GM12873 (cell line): ENCODE data around the gene SYT8.
A peak's percentile ranks its signal among the peaks of the same experiment; 100 is the strongest.

Experiments
- CTCF ChIP-seq: IDR thresholded peaks from 2 replicates; pipeline ENCODE4 v1.5.1; 2012; ENCODE audit warnings: low read depth, mild to moderate bottlenecking, moderate library complexity, low read length, control low read depth; ENCODE audit not compliant: insufficient read depth; ENCODE audit errors: missing control alignments

SYT8 gene

GRCh38 chr11:1836011-1836945 lies 1.5 kb downstream of the SYT8 start:
- no peak for TF ChIP-seq CTCF

DNA sequence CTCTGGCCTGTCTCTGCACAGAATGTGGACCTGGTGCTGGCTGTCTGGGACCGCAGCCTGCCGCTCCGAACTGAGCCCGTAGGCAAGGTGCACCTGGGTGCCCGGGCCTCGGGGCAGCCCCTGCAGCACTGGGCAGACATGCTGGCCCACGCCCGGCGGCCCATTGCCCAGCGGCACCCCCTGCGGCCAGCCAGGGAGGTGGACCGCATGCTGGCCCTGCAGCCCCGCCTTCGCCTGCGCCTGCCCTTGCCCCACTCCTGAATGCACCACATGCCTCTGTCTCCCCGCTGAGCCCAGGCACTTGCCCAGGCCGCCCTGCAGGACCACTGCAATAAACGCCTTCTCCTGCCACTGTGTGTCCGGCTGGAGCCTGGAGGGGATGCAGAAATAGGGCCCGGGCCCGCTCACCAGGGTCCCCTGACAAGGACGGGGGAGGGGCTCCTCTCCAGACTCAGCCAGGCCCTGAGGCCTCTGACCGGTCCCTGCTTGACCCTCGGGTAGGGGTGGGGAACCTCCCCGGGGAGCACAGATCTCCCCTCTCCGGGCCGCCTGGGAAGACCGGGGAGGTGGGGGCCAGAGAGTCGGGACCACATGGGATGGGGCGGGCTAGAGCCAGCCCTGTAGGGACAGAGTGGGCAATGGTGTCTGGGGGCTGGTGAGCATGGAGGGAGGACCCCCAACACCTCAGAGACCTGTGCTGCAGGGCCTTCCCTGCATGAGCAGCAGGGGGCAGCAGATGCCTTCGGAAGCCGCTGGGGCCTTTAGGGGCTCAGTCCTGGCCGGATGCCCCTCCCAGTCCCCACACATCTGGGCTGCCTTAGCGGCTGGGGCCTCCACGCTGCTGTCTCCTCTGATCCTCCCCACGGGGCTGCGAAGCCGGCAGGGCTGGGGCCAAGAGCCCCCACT lies 2.6 kb downstream of the SYT8 start:
- peak; percentile 98 for TF ChIP-seq CTCF

- no peak for TF ChIP-seq CTCF
Measured at GRCh38 chr11:1838077-1838425, 3.3 kb downstream of the SYT8 start.

DNA sequence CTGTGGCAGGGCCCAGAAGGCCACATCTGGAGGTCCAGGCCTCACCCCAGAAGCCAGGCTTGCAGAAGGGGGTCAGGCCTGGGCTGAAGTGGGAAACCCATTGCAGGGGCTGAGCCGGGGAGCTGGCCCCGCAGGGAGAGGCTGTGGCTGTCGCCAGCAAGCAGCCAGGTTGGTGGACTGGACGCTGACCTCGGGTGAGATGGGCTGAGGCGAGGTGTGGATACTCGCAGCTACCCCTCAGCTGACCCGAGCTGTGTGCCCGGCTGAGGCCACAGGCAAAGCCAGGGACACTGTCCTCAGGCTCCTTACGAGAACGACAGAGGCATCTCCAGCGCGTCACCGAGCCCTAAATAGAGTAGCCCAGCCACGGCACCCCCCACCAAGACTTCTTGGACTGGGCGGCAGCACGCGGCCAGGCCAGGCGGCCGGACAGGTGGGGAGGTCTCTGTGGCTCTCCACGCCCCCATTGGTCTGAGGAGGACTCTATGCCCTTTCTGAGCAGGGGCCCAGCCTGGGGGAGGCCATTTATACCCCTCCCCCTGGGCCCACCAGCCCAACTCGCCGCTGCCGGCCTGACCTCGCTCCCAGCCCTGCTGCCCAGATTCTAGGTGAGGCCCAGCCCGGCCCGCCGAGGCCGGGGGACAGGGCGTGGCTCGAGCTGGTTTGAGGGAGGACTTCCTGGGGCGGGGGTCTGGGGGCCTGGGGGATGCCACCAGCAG lies 3.8 kb downstream of the SYT8 start, which contains the start of gene TNNI2:
TNNI2 (plus strand) TSS at position 556 of the 719 bp plus-strand sequence. CDS start 716 bp downstream, outside the sequence.
- no peak for TF ChIP-seq CTCF

DNA sequence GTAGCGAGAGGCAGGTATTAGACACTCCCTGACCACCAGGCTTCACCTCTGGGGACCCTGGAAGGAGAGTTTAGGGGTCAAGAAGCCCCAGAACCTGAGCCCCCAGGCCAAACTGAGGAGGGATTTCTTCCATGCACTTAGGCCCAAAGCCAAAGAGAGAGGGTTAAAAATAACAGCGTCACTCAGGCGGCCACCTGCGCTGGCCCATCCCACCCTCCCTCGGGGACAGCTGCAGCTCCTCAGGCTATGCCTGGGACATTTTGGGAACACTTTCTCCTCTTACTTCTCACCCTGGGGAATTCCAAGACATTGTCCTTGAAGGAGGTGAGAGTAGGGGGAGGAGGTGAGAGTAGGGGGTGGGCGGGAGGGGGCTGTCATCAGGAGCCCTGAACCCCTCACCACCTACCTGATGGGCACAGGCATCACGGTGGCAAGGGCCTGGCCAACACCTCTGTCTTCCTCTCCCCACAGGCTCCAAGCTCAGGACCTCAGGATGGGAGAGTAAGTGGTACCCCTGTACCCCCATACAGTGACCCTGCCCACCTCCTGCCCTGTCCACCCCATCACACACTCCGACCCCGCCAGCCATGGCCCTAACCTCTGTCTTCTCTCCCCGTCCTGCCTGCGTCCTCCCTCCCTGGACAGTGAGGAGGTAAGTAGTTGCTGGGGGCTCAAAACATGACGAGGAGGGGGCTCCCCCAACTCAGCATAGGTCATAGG lies 4.6 kb downstream of the SYT8 start:
- TF ChIP-seq CTCF: no peak

- no peak for TF ChIP-seq CTCF
Measured at GRCh38 chr11:1839924-1840779, 5.4 kb downstream of the SYT8 start.
